ENCODE results near the gene KCNH2. TPM values are rescaled to one million over a fixed set of nuclear protein-coding genes. Genes with fewer than 3 reads are reported as not detected.

Gene KCNH2
- total RNA-seq, 1 donor from 2014 or later = 3.6 TPM

GRCh38 chr7:150934045-150934766, 43.9 kb downstream of the KCNH2 start:
- intact Hi-C loops (cut with DNase I) = no loop called here
- no peak for ATAC-seq
- H3K4me1 ChIP-seq = no peaks in the 10 kb centered on the region
- H3K27me3 ChIP-seq = no peaks in the 10 kb centered on the region
- no peak overlapping the region for H3K4me3 ChIP-seq
- no peak overlapping the region for H3K27ac ChIP-seq
- H3K36me3 ChIP-seq = no peaks in the 10 kb centered on the region
- no peaks in the 10 kb centered on the region for H3K9me3 ChIP-seq
- no peak for DNase-seq
- no peak for TF ChIP-seq CTCF (IDR thresholded peaks at IDR 0.05)

GRCh38 chr7:150931199-150931869, 46.8 kb downstream of the KCNH2 start:
- H3K27me3 ChIP-seq = no peaks in the 10 kb centered on the region
- intact Hi-C loops (cut with DNase I) = no loop called here
- H3K4me3 ChIP-seq = no peak overlapping the region
- H3K4me1 ChIP-seq = no peaks in the 10 kb centered on the region
- DNase-seq (no peak), ATAC-seq (no peak)
- TF ChIP-seq CTCF (IDR thresholded peaks at IDR 0.05) = no peak
- H3K27ac ChIP-seq = no peak overlapping the region
- no peaks in the 10 kb centered on the region for H3K9me3 ChIP-seq
- H3K36me3 ChIP-seq = no peaks in the 10 kb centered on the region

GRCh38 chr7:150928541-150928940, 49.6 kb downstream of the KCNH2 start:
- Histone ChIP-seq H3K27me3 (no peaks in the 10 kb centered on the region), H3K27ac (no peak overlapping the region), H3K36me3 (no peaks in the 10 kb centered on the region), H3K9me3 (no peaks in the 10 kb centered on the region), H3K4me1 (no peaks in the 10 kb centered on the region), H3K4me3 (no peak overlapping the region)
- TF ChIP-seq CTCF (IDR thresholded peaks at IDR 0.05) = no peak
- intact Hi-C loops (cut with DNase I) = no loop called here
- DNase-seq (no peak), ATAC-seq (no peak)

- Histone ChIP-seq H3K36me3 (no peaks in the 10 kb centered on the region), H3K27me3 (no peaks in the 10 kb centered on the region), H3K27ac (no peak overlapping the region), H3K9me3 (no peaks in the 10 kb centered on the region), H3K4me1 (no peaks in the 10 kb centered on the region), H3K4me3 (no peak overlapping the region)
- ATAC-seq (no peak), DNase-seq (no peak)
- intact Hi-C loops (cut with DNase I) = no loop called here
- no peak for TF ChIP-seq CTCF (IDR thresholded peaks at IDR 0.05)
Observed at GRCh38 chr7:150927956-150928344, 50.2 kb downstream of the KCNH2 start.

- Histone ChIP-seq H3K9me3 (no peaks in the 10 kb centered on the region), H3K27ac (no peak overlapping the region), H3K4me1 (no peaks in the 10 kb centered on the region), H3K36me3 (no peaks in the 10 kb centered on the region), H3K27me3 (no peaks in the 10 kb centered on the region), H3K4me3 (no peak overlapping the region)
- DNase-seq = no peak
- intact Hi-C loops (cut with DNase I) = no loop called here
- TF ChIP-seq CTCF (IDR thresholded peaks at IDR 0.05) = no peak
- no peak for ATAC-seq
Observed at GRCh38 chr7:150927157-150927955, 50.8 kb downstream of the KCNH2 start.

All from upper lobe of right lung (tissue), 1 donor.